Smooth muscle cell (in vitro differentiated cells): ENCODE data around the gene KRT79. TPM values are rescaled to one million over a fixed set of nuclear protein-coding genes. Genes with fewer than 3 reads are reported as not detected.

Experiments used
- DNase-seq: peaks from one replicate; lab custom pipeline; 2025; ENCODE audit not compliant: unreplicated experiment; lab: John Stamatoyannopoulos, UW
- H2AFZ ChIP-seq: fragments of 200-600 bp; sonication (generic); 2 replicates; pipeline ENCODE4 v1.6.0; 2016; ENCODE audit warnings: antibody characterized with exemption, low read depth, mild to moderate bottlenecking
- H3F3A ChIP-seq: fragments of 200-600 bp; sonication (generic); 2 replicates; pipeline ENCODE4 v1.6.0; 2017; ENCODE audit warnings: antibody characterized with exemption, low read depth
- H3K27ac ChIP-seq: fragments of 200-600 bp; sonication (generic); 2 replicates; pipeline ENCODE4 v1.5.1; 2016; ENCODE audit warnings: low read depth, mild to moderate bottlenecking
- H3K27me3 ChIP-seq: fragments of 200-600 bp; sonication (generic); 2 replicates; pipeline ENCODE4 v1.6.1; 2016; ENCODE audit warnings: low read depth, mild to moderate bottlenecking
- H3K36me3 ChIP-seq: fragments of 200-600 bp; sonication (generic); 2 replicates; pipeline ENCODE4 v1.5.1; 2016; ENCODE audit warnings: low read depth
- H3K4me1 ChIP-seq: fragments of 200-600 bp; sonication (generic); 2 replicates; pipeline ENCODE4 v1.5.1; 2016; ENCODE audit warnings: low read depth
- H3K4me2 ChIP-seq: fragments of 200-600 bp; sonication (generic); 2 replicates; pipeline ENCODE4 v1.6.0; 2016; ENCODE audit warnings: mild to moderate bottlenecking
- H3K4me3 ChIP-seq: fragments of 200-600 bp; sonication (generic); 2 replicates; pipeline ENCODE4 v1.5.1; 2016; ENCODE audit warnings: mild to moderate bottlenecking
- H3K79me2 ChIP-seq: fragments of 200-600 bp; sonication (generic); 2 replicates; pipeline ENCODE4 v1.6.0; 2016; ENCODE audit warnings: low read depth, mild to moderate bottlenecking
- H3K9ac ChIP-seq: fragments of 200-600 bp; sonication (generic); 2 replicates; pipeline ENCODE4 v1.6.0; 2016; ENCODE audit warnings: low read depth
- H3K9me3 ChIP-seq: fragments of 200-600 bp; sonication (generic); replicated peaks from 2 replicates; pipeline ENCODE4 v1.5.1; 2016; ENCODE audit warnings: low read depth
- H4K20me1 ChIP-seq: fragments of 200-600 bp; sonication (generic); 2 replicates; pipeline ENCODE4 v1.6.0; 2016; ENCODE audit warnings: low read depth
- CTCF ChIP-seq: fragments of 200-600 bp; sonication (generic); IDR thresholded peaks from 2 replicates; pipeline ENCODE4 v1.5.1; 2017; ENCODE audit warnings: borderline replicate concordance, mild to moderate bottlenecking, antibody characterized with exemption; ENCODE audit not compliant: insufficient read depth, poor library complexity, severe bottlenecking
- WGBS: methylation state at CpG from one replicate; pipeline ENCODE4 v1.1.7; 2016; ENCODE audit warnings: low lambda C conversion rate; 5-methylcytosine and 5-hydroxymethylcytosine counted together
- polyA plus RNA-seq: library from polyadenylated mRNA; unstranded; fragments of >200 nt; fragmentation: Nextera tagmentation; extraction: Ambion mirVana; gene quantifications from 2 replicates; pipeline ENCODE4 v1.2.1, GENCODE V29; 2016
- total RNA-seq: library from RNA; depleted of rRNA; stranded (reverse); fragments of >200 nt; gene quantifications from 2 replicates; pipeline ENCODE4 v1.2.3, GENCODE V29; 2014

Gene KRT79
- total and polyA plus RNA-seq, 2 experiments from 2014 or later: 3.4 to 4.1 TPM

- H4K20me1 ChIP-seq: no peaks in the 10 kb centered on the region
- no peak for DNase-seq
- no peaks in the 10 kb centered on the region for H3K9me3 ChIP-seq
- peak overlapping the region; percentile 19 for H3K4me2 ChIP-seq
- WGBS: 42% methylated on average over 7 of the region's 7 CpGs
- no peak for TF ChIP-seq CTCF
- H3K36me3 ChIP-seq: no peaks in the 10 kb centered on the region
- no peaks in the 10 kb centered on the region for H3F3A ChIP-seq
- H3K27me3 ChIP-seq: no peaks in the 10 kb centered on the region
- H3K4me3 ChIP-seq: no peak overlapping the region
- no peaks in the 10 kb centered on the region for H3K4me1 ChIP-seq
- no peak overlapping the region for H3K9ac ChIP-seq
- H3K79me2 ChIP-seq: no peaks in the 10 kb centered on the region
- no peak overlapping the region for H2AFZ ChIP-seq
- H3K27ac ChIP-seq: peak overlapping the region; percentile 51
Measured at GRCh38 chr12:52798671-52799504, 35.2 kb downstream of the KRT79 start.

- TF ChIP-seq CTCF: no peak
- Histone ChIP-seq H3K9ac (no peak overlapping the region), H3K4me3 (no peak overlapping the region), H3K4me1 (no peaks in the 10 kb centered on the region), H3K36me3 (no peaks in the 10 kb centered on the region), H3K79me2 (no peaks in the 10 kb centered on the region), H3K4me2 (peak overlapping the region; percentile 19), H3F3A (no peaks in the 10 kb centered on the region), H3K9me3 (no peaks in the 10 kb centered on the region), H3K27me3 (no peaks in the 10 kb centered on the region), H2AFZ (no peak overlapping the region), H4K20me1 (no peaks in the 10 kb centered on the region), H3K27ac (no peak overlapping the region)
- WGBS: 96% methylated on average over 4 of the region's 4 CpGs
- DNase-seq: no peak
Measured at GRCh38 chr12:52798003-52798670, 36.0 kb downstream of the KRT79 start.

- no peak for DNase-seq
- no peak overlapping the region for H3K27ac ChIP-seq
- H3K4me2 ChIP-seq: no peak overlapping the region
- H3K4me3 ChIP-seq: no peak overlapping the region
- H3F3A ChIP-seq: no peaks in the 10 kb centered on the region
- no peaks in the 10 kb centered on the region for H3K36me3 ChIP-seq
- H3K9ac ChIP-seq: no peak overlapping the region
- H3K9me3 ChIP-seq: no peaks in the 10 kb centered on the region
- no peak overlapping the region for H2AFZ ChIP-seq
- no peaks in the 10 kb centered on the region for H4K20me1 ChIP-seq
- no peak for TF ChIP-seq CTCF
- no peaks in the 10 kb centered on the region for H3K4me1 ChIP-seq
- H3K27me3 ChIP-seq: no peaks in the 10 kb centered on the region
- no peaks in the 10 kb centered on the region for H3K79me2 ChIP-seq
Measured at GRCh38 chr12:52797529-52797894, 36.6 kb downstream of the KRT79 start.
